PFSK-1 (cell line): ENCODE data around the gene NTN1.

ENCODE experiments used
- FOXP2 ChIP-seq: optimal IDR thresholded peaks from 2 replicates; pipeline ENCODE3; 2011; ENCODE audit warnings: borderline replicate concordance, control low read depth, inconsistent platforms; ENCODE audit not compliant: insufficient read depth; ENCODE audit errors: extremely low read length, extremely low read depth
- POLR2AphosphoS5 ChIP-seq: IDR thresholded peaks from 2 replicates; pipeline ENCODE4 v1.6.1; 2012; ENCODE audit warnings: low read depth, mild to moderate bottlenecking, control low read depth, low read length, moderate library complexity
- REST ChIP-seq, 2 experiments: IDR thresholded peaks; 2 replicates each; pipeline versions ENCODE4 v1.6.1 to v1.8.0; 2011 to 2012; ENCODE audit warnings: low read depth in 2 of 2, low read length in 2 of 2, control low read depth in 1 of 2, inconsistent platforms in 1 of 2, mild to moderate bottlenecking in 1 of 2, moderate library complexity in 1 of 2; ENCODE audit not compliant: insufficient read depth in 1 of 2
- SIN3A ChIP-seq: IDR thresholded peaks from 2 replicates; pipeline ENCODE4 v1.6.1; 2012; ENCODE audit warnings: mild to moderate bottlenecking, low read length, moderate library complexity, borderline replicate concordance; ENCODE audit not compliant: insufficient read depth
- TAF1 ChIP-seq: IDR thresholded peaks from 2 replicates; pipeline ENCODE4 v1.6.1; 2012; ENCODE audit warnings: low read length, control low read depth, borderline replicate concordance; ENCODE audit not compliant: insufficient read depth

GRCh38 chr17:8979715-8980114 lies 41.6 kb upstream of the NTN1 start:
- TF ChIP-seq SIN3A, result no peak
- no peak for TF ChIP-seq POLR2AphosphoS5
- no peak for TF ChIP-seq TAF1
- TF ChIP-seq REST (IDR thresholded peaks at IDR 0.05; ENCODE audit: insufficient read depth in 1 of 2, low read depth in 2 of 2, low read length in 2 of 2), result no peak
- no peak for TF ChIP-seq FOXP2
